OCI-LY1 (cell line): ENCODE data around the gene SULF2.

Experiments
- EZH2 ChIP-seq: fragments of 200-600 bp; sonication (generic), shearing (Covaris generic); IDR thresholded peaks from 2 replicates; pipeline ENCODE4 v1.8.0; 2017; ENCODE audit warnings: borderline replicate concordance, mixed run types, mild to moderate bottlenecking, antibody characterized with exemption, low read length, moderate library complexity, mixed read lengths
- TF ChIP-seq, protein P1 (sequence below): fragments of 200-600 bp; sonication (generic), shearing (Covaris generic); IDR thresholded peaks from 2 replicates; pipeline ENCODE4 v1.5.1; 2017; ENCODE audit warnings: mild to moderate bottlenecking, antibody characterized with exemption, low read length, moderate library complexity, mixed read lengths

DNA sequence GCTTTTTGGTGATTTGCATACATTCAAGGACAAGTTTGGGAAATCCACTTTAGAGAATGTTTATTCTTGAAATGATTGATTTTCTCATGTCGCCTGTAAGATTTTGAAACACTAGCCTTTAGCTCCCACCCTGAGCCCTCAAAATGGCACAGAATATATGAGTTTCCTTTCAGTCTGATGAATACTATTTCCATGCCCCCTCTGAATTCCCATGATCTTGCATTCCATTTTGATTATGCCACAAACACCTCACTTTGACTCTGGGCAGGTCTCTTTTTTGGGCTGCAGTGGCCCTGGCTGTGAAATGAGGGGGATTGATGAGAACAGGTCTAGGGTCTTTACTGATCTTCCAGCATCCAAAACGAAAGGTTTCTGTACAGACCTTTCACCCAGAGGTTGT lies 50.4 kb downstream of the SULF2 start:
- TF ChIP-seq, protein P1, sequence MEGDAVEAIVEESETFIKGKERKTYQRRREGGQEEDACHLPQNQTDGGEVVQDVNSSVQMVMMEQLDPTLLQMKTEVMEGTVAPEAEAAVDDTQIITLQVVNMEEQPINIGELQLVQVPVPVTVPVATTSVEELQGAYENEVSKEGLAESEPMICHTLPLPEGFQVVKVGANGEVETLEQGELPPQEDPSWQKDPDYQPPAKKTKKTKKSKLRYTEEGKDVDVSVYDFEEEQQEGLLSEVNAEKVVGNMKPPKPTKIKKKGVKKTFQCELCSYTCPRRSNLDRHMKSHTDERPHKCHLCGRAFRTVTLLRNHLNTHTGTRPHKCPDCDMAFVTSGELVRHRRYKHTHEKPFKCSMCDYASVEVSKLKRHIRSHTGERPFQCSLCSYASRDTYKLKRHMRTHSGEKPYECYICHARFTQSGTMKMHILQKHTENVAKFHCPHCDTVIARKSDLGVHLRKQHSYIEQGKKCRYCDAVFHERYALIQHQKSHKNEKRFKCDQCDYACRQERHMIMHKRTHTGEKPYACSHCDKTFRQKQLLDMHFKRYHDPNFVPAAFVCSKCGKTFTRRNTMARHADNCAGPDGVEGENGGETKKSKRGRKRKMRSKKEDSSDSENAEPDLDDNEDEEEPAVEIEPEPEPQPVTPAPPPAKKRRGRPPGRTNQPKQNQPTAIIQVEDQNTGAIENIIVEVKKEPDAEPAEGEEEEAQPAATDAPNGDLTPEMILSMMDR: no peak
- no peak for TF ChIP-seq EZH2
